GM15510 (cell line): ENCODE results near the gene NRIP2.

Source experiments
- POLR2A ChIP-seq: IDR thresholded peaks from 3 replicates; pipeline ENCODE4 v1.6.1; 2011; ENCODE audit warnings: borderline replicate concordance; ENCODE audit not compliant: insufficient read length; ENCODE audit errors: extremely low read depth

The NRIP2 gene

GRCh38 chr12:2825132-2825531 lies 9.7 kb downstream of the NRIP2 start:
- no peak for TF ChIP-seq POLR2A

- TF ChIP-seq POLR2A = no peak
Observed at GRCh38 chr12:2824541-2824940, 10.3 kb downstream of the NRIP2 start.

GRCh38 chr12:2823483-2823882 lies 11.4 kb downstream of the NRIP2 start:
- TF ChIP-seq POLR2A = no peak

GRCh38 chr12:2820432-2820831 lies 14.4 kb downstream of the NRIP2 start:
- no peak for TF ChIP-seq POLR2A

- TF ChIP-seq POLR2A = no peak
Observed at GRCh38 chr12:2819810-2820209, 15.0 kb downstream of the NRIP2 start.

GRCh38 chr12:2813214-2814185 lies 21.3 kb downstream of the NRIP2 start:
- TF ChIP-seq POLR2A = no peak

- TF ChIP-seq POLR2A = peak; percentile 98
Observed at GRCh38 chr12:2812290-2813213, 22.3 kb downstream of the NRIP2 start, which contains the start of gene ITFG2. TSS of gene ITFG2 (plus strand) at chr12:2812668. CDS start at chr12:2812761, 93 bp downstream.

GRCh38 chr12:2811801-2812200 lies 23.0 kb downstream of the NRIP2 start:
- no peak for TF ChIP-seq POLR2A

GRCh38 chr12:2806700-2807099 lies 28.1 kb downstream of the NRIP2 start:
- no peak for TF ChIP-seq POLR2A

- no peak for TF ChIP-seq POLR2A
Observed at GRCh38 chr12:2805143-2805520, 29.7 kb downstream of the NRIP2 start.

GRCh38 chr12:2804393-2805142 lies 30.3 kb downstream of the NRIP2 start:
- TF ChIP-seq POLR2A = no peak

GRCh38 chr12:2803635-2804392 lies 31.0 kb downstream of the NRIP2 start:
- TF ChIP-seq POLR2A = no peak

GRCh38 chr12:2801044-2801783 lies 33.6 kb downstream of the NRIP2 start:
- TF ChIP-seq POLR2A = no peak
